RPMI8226 (cell line): ENCODE data around the gene CFAP70.
"Not testable (repeated sequence)": the region's sequence is repeated elsewhere in the genome, so short reads cannot be mapped to it uniquely, and the experiment has no call there.

Source experiments
- DNase-seq: peaks from one replicate; pipeline ENCODE4 v3.0.0-alpha.2; 2015

The CFAP70 gene

DNA sequence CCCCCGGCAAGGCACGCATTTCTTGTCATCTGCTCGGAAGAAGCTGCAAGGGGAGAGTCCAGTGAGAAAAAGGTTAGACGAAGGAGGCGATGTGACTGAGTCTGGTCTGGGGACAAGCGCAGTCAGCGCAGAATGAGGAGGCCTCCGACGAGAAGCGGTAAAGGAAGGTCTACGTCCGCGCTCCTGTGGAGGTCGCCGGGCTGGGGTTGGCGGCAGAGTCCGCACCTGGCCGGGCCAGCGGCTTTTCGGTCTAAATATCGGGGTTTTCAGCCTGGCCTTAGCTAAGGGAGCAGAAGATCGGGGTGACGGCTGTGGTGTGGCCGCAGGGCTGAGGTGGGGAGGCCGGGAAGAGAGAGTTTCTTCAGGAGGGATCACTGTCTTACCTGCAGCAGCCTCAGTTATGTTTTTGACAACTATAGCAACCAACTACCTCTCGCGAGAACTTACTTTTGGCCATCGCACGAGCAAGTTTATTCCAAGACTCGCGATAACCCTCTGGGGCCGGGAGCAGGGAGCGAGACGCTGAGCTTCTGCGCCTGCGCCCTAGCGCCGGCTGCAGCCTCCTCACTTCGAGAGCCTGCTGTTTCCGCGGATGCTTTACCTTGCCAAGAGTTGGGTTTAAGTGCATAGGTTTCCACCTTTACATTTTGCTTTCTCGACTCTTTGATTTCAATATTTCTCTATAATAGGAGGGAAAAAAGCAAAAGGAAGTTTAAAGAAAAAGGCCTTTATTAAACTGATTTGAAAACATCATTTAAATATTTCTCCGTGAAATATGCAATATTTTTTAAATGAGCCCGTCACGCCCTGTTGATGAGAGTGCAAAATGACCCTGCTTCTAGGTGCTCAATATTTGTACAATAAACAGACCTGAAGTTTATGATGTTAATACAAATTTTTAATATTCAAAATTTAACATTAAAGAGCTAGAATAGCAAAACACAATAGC is at the start of gene CFAP70:
Gene CFAP70, minus strand, starts transcription at position 534 of the 949 bp plus-strand sequence. CDS start 4,068 bp downstream, outside the sequence.
- peak; percentile 93 for DNase-seq

DNA sequence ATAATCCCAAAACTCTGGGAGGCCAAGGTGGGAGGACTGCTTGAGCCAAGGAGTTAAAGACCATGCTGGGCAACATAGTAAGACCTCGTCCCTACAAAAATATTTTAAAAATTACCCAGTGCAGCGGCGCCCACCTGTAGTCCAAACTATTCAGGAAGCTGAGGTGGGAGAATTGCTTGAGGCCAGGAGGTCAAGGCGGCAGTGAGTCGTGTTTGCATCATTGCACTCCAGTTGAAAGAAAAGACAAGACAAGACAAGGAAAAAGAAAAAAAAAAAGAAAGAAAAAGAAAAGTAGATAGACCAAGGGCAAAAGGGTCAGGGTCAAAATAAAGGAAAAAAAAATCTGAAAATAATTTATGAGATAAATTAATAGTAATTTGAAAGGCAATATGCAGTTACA is 49.4 kb upstream of the CFAP70 start:
- DNase-seq: no peak

DNA sequence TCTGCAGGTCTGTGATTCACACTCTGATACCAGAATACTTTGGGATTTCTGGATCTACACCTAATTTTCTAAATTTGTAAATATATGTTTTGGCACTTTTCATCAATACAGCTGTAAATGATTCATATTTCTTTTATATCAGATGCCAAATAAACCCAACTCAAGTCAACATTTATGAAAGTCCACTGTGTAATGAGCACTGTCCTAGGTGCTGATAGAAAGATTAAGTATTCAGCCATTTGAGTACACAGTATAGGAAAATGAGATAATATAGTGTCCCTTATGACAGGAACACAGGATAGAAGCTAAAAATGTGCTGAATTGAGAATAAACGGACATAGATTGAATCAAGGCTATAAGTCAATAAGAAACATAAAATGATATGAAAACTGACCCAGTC is 48.8 kb upstream of the CFAP70 start:
- no peak for DNase-seq

DNA sequence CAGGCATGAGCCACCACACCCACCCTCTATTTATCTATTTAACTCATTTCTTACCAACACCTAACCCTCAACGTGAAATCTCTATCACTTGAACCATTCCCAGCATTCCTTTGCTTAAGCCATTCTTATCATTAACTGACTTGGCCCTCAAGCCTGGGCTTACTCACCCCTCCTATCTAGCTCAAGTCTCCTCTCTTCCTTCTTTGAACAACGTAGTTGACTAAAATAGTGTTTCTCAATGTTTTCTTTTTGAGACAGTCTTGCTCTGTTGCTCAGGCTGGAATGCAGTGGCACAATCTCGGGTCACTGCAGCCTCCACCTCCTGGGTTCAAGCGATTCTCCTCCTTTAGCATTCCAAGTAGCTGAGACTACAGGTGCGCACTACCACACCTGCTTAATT is 48.2 kb upstream of the CFAP70 start:
- no peak for DNase-seq

DNA sequence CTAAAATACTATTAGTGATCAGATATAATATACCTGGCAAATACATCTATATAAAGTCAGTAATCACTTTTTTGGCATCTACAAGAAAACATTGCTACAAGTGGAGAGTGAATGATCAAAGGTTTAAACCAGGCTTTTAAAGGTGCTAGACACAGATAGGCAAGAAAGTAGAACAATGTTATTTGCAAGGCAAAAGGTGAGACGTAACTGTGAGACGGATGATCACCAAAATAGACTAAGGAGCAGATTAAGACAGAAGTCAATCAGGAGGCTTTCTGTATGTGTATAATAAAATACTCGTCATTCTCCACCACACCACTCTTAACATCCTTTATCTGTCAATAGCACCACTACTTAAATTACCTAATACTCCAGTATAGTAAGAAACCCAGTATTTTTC is 46.9 kb upstream of the CFAP70 start:
- DNase-seq: no peak

DNA sequence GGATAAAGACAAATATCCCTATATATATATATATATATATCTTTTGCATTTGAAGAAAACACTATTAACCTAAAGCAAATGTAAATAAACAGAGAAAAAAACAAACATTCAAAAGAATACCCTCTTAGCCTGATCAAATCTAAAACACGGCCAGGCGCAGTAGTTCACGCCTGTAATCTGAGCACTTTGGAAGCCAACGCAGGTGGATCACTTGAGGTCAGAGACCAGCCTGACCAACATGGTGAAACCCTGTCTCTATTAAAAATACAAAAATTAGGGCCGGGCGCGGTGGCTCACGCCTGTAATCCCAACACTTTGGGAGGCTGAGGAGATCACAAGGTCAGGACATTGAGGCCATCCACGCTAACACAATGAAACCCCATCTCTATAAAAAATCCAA is 46.0 kb upstream of the CFAP70 start:
- no peak for DNase-seq

DNA sequence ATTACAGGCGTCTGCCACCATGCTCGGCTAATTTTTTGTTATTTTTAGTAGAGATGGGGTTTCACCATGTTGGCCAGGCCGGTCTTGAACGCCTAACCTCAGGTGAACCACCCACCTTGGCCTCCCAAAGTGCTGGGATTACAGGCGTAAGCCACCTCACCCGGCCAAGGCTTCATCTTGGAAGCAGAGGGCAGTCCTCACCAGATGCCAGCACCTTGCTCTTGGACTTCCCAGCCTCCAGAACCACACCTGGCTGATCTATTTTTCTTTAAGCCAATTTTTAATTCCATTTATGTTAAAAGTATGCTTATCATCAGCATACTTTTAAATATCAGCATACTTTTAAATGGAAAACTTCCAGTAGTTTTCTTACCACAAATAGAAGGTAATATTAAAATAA is 43.0 kb upstream of the CFAP70 start:
- DNase-seq: no peak

DNA sequence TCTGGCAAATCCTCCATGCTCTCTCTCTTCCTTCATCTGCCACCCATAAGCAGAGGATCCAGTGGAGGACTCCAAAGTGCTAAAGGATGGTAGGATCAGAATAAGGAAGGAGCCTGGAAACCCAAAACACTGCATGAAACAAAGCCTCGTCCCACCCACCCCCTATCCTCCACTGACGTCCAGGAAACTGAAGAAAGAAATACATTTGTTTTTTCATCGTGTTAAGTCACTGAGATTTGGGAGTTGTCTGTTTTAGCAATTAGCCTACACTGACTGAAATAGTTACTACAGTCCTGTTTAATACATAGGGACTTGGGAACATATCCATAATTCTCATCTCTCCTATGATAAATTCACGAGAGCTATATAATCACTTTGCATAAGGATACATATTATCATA is 40.4 kb upstream of the CFAP70 start:
- DNase-seq: no peak

DNA sequence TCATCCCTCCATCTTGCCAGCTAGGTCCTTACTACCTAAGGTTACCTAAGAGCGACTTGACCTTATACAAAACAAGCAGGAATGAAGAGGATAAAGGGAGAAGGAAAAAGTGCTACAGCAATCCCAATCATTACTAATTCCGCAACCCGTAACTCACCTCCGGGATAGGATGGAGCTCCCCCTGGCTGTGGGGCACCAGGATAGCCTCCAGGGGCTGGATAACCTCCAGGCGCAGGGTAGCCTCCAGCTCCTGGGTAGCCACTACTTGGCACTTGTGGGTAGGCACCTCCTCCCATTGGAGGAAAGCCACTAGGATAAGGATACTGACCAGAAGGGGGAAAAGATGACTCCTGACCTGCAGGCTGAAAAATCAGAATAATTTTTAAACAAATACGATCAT is 39.4 kb upstream of the CFAP70 start:
- DNase-seq: no peak

DNA sequence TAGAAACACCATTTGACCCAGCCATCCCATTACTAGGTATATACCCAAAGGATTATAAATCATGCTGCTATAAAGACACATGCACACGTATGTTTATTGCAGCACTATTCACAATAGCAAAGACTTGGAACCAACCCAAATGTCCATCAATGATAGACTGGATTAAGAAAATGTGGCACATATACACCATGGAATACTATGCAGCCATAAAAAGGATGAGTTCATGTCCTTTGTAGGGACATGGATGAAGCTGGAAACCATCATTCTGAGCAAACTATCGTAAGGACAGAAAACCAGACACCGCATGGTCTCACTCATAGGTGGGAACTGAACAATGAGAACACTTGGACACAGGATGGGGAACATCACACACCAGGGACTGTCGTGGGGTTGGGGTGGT is 35.7 kb upstream of the CFAP70 start:
- not testable (repeated sequence) for DNase-seq

DNA sequence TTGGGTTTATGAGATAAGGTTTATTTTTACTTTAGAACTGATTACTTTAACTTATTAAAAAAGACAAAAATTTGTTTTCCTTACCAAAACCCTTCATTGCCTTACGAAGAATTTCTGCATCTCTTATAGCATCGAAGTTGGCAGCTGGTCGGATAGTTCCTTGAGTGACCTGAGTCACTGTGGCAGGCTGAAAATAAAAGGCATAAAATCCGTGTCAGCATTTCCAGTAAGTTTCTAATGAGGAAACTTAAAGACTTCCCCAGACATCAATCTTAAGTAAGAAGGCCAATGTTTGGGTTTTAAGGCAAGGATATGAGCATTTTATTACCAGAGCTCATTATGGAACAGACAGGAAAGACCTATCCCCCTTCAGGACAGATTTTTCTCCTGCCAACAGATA is 29.6 kb upstream of the CFAP70 start:
- DNase-seq: no peak

DNA sequence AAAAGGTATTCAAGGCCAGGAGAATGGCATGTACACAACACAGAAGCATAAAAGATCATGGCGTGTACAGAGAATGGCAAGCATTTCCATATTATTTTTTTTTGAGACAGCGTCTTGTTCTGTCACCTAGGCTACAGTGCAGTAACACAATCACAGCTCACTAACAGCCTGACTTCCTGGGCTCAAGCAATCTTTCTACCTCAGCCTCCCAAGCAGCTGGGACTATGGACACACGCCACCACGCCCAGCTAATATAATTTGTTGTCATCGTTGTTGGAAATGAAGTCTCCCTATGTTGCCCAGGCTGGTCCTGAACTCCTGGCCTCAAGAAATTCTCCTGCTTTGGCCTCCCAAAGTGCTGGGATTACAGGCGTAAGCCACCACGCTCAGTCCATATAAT is 27.9 kb upstream of the CFAP70 start:
- no peak for DNase-seq

DNA sequence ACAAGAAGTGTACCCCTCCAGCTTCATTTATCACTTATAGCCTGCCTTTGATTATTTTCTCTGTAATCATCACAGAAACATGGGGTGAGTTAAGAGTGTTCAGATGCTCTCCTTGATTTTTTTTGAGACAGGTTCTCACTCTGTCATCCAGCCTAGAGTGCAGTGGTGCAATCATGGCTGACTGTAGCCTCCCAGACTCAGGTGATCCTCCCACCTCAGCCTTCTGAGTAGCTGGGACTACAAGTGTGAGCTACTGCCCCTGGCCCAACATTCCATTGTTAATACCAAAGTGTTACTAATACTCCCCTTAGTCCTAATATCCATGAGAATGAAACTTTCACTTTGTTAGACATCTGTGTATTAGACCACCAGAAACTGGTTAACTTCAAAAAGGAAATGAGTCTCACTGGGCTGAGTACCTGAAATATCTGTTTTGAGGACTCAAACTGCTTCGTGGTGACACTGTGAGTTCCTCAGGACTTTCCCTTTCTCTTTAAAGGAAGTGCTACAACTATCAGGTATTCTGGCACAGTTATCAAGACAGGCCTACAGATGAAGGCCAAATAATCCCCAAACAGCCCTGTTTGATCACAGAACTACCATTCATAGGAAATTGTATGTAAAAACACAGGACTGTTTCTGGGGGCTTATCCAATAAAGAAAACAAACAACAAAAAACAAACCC is 20.5 kb upstream of the CFAP70 start:
- no peak for DNase-seq

DNA sequence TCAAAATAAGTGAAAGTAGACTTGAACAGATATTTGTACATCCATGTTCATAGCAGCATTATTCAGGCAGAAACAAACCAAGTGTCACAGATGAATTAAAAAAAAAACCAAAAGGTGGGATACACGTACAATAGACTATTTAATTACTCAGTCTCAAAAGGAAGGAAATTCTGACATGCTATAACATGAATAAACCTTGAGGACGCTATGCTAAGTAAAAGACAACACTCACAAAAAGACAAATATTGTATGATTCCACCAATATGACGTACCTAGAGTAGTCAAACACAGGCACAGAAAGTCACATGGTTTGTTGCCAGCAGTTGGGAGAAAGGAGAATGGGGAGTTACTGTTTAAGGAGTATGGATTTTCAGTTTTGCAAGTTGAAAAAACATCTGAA is 18.0 kb upstream of the CFAP70 start:
- DNase-seq: no peak

DNA sequence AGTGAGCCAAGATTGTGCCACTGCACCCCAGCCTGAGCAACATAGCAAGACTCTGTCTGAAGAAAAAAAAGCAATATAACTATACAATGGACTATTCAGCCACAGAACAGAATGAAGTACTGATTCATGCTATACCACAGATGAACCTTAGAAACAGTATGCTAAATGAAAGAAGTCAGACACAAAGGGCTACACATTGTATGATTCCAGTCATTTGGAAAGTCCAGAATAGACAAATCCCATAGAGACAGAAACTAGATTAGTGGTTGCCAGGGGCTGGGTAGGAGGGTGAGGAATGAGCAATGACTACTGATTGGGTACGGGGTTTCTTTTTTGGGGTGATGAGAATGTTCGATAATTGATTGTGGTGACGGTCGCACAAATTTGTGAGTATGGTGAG is 9.6 kb upstream of the CFAP70 start:
- no peak for DNase-seq

DNA sequence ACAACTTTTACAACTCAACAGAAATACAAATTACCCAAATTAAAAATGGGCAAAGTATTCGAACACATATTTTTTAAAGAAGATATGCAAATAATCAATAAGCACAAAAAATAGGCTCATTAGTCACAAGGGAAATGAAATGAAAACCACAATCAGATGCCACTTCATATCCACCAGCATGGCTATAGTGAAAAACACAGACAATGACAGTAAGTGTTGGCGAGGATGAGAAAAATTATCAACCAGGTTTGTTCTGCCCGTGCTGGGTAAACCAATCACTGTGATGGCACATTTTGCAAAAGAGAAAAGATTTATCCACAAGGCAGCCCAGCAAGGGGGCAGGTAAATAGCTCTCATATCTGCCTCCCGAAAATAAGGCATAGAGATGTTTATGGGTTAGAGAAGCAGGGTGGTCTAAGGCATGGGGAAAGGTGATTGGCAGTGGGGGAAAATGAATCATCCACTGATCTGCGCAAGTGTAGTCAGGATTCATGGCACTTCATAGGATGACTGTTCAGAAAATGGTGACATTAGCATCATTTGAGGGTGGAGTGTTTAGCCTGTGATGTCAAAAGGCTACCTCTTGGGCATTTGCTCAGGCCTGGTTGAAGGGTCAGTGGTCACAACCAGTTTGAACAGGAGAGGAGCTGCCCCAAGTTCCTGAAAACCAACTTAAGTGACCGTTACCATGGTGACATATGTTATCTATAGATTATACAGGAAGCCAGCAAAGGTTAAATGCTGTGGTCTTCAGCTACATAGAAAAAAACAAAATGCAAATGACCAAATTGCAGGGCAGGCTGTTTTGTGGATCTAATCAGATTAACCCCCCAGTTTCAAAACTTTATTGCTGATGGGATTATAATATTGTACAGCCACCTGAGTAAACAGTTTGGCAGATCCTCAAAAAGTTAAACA is 8.0 kb upstream of the CFAP70 start:
- no peak for DNase-seq

DNA sequence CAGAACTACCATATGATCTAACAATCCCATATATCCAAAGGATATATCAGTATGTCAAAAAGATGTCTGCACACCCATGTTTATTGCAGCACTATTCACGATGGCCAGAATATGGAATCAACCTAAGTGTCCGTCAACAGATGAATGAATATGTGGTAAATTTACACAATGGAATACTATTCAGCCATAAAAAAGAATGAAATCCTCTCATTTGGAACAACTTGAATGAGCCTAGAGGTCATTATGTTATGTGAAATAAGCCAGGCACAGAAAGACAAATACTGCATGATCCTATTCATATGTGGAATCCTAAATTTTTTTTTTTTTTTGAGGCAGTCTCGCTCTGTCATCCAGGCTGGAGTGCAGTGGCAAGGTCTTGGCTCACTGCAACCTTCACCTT is 6.3 kb upstream of the CFAP70 start:
- no peak for DNase-seq

DNA sequence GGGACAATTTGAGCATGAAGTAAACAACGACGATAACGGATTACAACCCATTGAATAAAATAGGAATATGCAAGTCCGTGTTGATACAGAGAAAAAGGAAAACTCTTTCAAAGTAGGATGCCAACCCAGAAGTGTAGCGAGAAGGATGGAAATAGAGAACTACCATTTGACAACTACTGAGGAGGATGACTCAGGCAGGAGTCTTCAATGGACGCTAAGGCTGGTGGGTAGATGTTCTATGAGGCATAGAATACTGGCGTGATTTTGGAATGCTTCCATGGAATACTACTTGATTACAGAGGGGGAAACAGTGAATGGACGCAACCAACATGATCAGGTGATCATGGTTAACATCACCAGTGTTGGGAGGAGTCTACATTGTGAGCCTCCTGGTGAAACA is 828 bp upstream of the CFAP70 start:
- no peak for DNase-seq

DNA sequence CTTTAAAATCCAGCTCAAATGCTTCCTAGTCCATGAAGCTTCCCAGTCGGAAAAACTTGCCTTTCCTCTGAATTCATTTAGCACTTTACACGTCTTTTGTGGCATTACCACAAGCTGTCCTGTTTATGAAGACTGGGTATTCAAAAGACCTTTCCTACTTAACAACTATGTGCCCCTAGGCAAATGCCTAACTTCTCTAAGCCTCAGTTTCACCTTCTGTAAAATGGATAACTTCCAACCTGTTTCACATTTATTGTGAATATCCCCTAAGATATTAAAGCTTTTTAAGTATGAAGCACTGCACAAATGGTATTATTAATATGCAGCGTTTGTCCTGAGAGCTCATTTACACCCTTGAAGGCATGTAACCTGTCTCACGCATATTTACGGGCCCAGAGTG is 843 bp downstream of the CFAP70 start:
- no peak for DNase-seq

DNA sequence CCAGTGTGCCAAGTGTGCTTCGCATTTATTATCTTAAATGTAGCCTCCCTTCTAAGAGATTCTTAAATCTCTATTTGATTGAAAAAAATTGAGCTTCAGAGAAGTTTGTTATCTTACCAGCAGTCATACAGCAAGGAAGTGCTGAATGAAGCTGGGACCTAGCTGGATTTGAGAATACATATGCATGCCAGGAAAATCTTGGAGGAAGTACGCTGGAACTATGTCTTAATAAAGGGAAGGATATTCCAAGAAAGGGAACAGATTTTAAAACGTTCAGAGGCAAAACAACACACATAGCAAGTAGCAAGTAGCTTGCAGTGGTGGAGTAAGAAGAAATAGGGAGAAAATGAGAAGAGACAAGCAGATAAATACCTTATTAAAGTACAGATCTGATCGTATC is 1.5 kb downstream of the CFAP70 start:
- DNase-seq: no peak

DNA sequence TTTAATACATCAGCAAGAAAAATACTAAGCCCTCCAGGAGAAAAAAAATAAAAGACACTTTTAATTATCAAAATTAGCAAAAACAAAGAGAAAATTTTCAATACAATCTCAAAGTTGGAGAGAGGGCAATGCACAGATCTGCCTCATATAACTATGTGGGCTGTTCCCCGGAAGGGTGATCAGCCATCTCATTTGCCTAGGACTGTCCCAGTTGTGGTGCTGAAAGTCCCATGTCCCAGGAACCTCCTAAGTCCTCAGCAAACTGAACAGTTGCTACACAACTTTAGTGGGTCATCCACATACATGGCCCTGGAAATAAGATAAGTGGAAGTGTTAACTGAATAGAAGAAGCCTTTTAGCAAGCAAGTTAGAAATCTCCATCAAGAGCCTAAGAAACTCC is 14.4 kb downstream of the CFAP70 start:
- DNase-seq: no peak

DNA sequence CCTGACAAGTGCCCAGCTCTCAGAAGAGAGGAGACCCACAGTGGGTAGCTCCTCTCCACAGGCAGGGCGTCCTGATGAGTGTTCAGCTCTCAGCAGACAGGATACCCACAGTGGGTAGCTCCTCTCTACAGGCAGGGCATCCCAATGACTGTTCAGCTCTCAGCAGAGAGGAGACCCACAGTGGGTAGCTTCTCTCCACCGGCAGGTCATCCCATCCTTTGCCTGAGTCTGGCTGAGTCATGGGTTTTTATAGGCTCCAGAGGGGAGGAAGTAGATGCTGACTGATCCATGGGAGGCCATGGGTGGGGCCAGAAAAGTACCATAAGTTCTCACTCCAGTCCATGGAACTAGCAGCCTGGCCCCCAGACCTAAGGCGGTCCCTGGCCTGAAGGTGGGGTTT is 18.5 kb downstream of the CFAP70 start:
- no peak for DNase-seq

DNA sequence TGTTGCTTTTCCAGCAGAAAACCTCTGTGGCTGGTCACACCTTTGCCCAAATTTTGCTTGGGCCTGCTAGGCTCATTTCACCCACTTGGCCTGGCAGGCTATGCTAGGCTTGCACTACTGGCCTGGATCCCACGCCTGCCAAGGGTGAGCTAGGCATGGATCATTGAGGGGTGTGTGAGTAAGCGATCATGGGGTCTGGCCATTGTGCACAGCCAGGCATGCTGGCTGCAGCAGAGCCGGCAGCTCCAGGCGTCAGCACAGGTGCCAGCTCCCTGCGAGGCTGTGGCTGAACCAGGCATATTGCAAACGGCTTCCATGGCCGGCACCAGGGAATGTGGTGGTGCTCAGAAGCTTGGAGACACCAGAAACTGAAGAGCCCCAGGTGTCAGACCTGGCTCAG is 19.2 kb downstream of the CFAP70 start:
- no peak for DNase-seq
